ENCODE results near the gene PTCH1.

PTCH1 gene

GRCh38 chr9:95449016-95449415, 67.8 kb downstream of the PTCH1 start:
- no peak overlapping the region for H3K4me3 Mint-ChIP-seq
- no peak overlapping the region for H3K27ac Mint-ChIP-seq
- no peaks in the 10 kb centered on the region for H3K9me3 Mint-ChIP-seq
- no peaks in the 10 kb centered on the region for H3K27me3 Mint-ChIP-seq
- peaks cover 3% of the 10 kb centered on the region for H3K4me1 Mint-ChIP-seq
- H3K36me3 Mint-ChIP-seq: peaks cover 12% of the 10 kb centered on the region

- Mint-ChIP-seq H3K4me1 (peaks cover 3% of the 10 kb centered on the region), H3K27me3 (no peaks in the 10 kb centered on the region), H3K9me3 (no peaks in the 10 kb centered on the region), H3K36me3 (peaks cover 8% of the 10 kb centered on the region), H3K27ac (no peak overlapping the region), H3K4me3 (no peak overlapping the region)
These were observed 68.9 kb downstream of the PTCH1 start for GRCh38 chr9:95447660-95448420.

GRCh38 chr9:95446984-95447383, 69.8 kb downstream of the PTCH1 start:
- Mint-ChIP-seq H3K27me3 (no peaks in the 10 kb centered on the region), H3K4me3 (no peak overlapping the region), H3K27ac (no peak overlapping the region), H3K9me3 (no peaks in the 10 kb centered on the region), H3K4me1 (peaks cover 3% of the 10 kb centered on the region), H3K36me3 (peaks cover 4% of the 10 kb centered on the region)

- peaks cover 4% of the 10 kb centered on the region for H3K36me3 Mint-ChIP-seq
- no peak overlapping the region for H3K27ac Mint-ChIP-seq
- H3K4me1 Mint-ChIP-seq: peaks cover 3% of the 10 kb centered on the region
- no peaks in the 10 kb centered on the region for H3K9me3 Mint-ChIP-seq
- H3K4me3 Mint-ChIP-seq: no peak overlapping the region
- H3K27me3 Mint-ChIP-seq: no peaks in the 10 kb centered on the region
These were observed 70.5 kb downstream of the PTCH1 start for GRCh38 chr9:95446259-95446658.

- Mint-ChIP-seq H3K4me1 (peaks cover 3% of the 10 kb centered on the region), H3K9me3 (no peaks in the 10 kb centered on the region), H3K36me3 (peaks cover 2% of the 10 kb centered on the region), H3K27ac (no peak overlapping the region), H3K27me3 (no peaks in the 10 kb centered on the region), H3K4me3 (no peak overlapping the region)
These were observed 72.6 kb downstream of the PTCH1 start for GRCh38 chr9:95444160-95444559.

GRCh38 chr9:95443301-95443700, 73.5 kb downstream of the PTCH1 start:
- no peaks in the 10 kb centered on the region for H3K4me1 Mint-ChIP-seq
- H3K27ac Mint-ChIP-seq: no peak overlapping the region
- no peaks in the 10 kb centered on the region for H3K9me3 Mint-ChIP-seq
- no peak overlapping the region for H3K4me3 Mint-ChIP-seq
- H3K27me3 Mint-ChIP-seq: no peaks in the 10 kb centered on the region
- peaks cover 2% of the 10 kb centered on the region for H3K36me3 Mint-ChIP-seq

GRCh38 chr9:95441081-95441480, 75.7 kb downstream of the PTCH1 start:
- no peak overlapping the region for H3K4me3 Mint-ChIP-seq
- H3K4me1 Mint-ChIP-seq: no peaks in the 10 kb centered on the region
- no peak overlapping the region for H3K27ac Mint-ChIP-seq
- no peaks in the 10 kb centered on the region for H3K27me3 Mint-ChIP-seq
- H3K9me3 Mint-ChIP-seq: no peaks in the 10 kb centered on the region
- H3K36me3 Mint-ChIP-seq: no peaks in the 10 kb centered on the region

- peaks cover 1% of the 10 kb centered on the region for H3K4me1 Mint-ChIP-seq
- H3K36me3 Mint-ChIP-seq: no peaks in the 10 kb centered on the region
- H3K27ac Mint-ChIP-seq: no peak overlapping the region
- H3K27me3 Mint-ChIP-seq: no peaks in the 10 kb centered on the region
- H3K4me3 Mint-ChIP-seq: no peak overlapping the region
- no peaks in the 10 kb centered on the region for H3K9me3 Mint-ChIP-seq
These were observed 76.3 kb downstream of the PTCH1 start for GRCh38 chr9:95440447-95440846.

GRCh38 chr9:95438561-95439357, 78.0 kb downstream of the PTCH1 start:
- Mint-ChIP-seq H3K4me1 (peaks cover 10% of the 10 kb centered on the region), H3K4me3 (no peak overlapping the region), H3K36me3 (no peaks in the 10 kb centered on the region)

GRCh38 chr9:95437559-95437958, 79.2 kb downstream of the PTCH1 start:
- no peaks in the 10 kb centered on the region for H3K9me3 Mint-ChIP-seq
- no peaks in the 10 kb centered on the region for H3K36me3 Mint-ChIP-seq
- H3K27me3 Mint-ChIP-seq: no peaks in the 10 kb centered on the region
- peaks cover 10% of the 10 kb centered on the region for H3K4me1 Mint-ChIP-seq
- no peak overlapping the region for H3K4me3 Mint-ChIP-seq
- no peak overlapping the region for H3K27ac Mint-ChIP-seq

More at GRCh38 chr9:95438561-95439357, 78.0 kb downstream of the PTCH1 start:
- H3K27me3 Mint-ChIP-seq: no peaks in the 10 kb centered on the region
- H3K27ac Mint-ChIP-seq: no peak overlapping the region
- H3K9me3 Mint-ChIP-seq: no peaks in the 10 kb centered on the region

- H3K4me3 Mint-ChIP-seq: no peak overlapping the region
- H3K27ac Mint-ChIP-seq: no peak overlapping the region
These were observed 80.4 kb downstream of the PTCH1 start for GRCh38 chr9:95436416-95436815.

GRCh38 chr9:95435074-95435728, 81.6 kb downstream of the PTCH1 start:
- Mint-ChIP-seq H3K27ac (no peak overlapping the region), H3K9me3 (no peaks in the 10 kb centered on the region), H3K4me1 (peaks cover 10% of the 10 kb centered on the region), H3K27me3 (no peaks in the 10 kb centered on the region), H3K4me3 (no peak overlapping the region), H3K36me3 (no peaks in the 10 kb centered on the region)

More at GRCh38 chr9:95436416-95436815, 80.4 kb downstream of the PTCH1 start:
- H3K9me3 Mint-ChIP-seq: no peaks in the 10 kb centered on the region
- no peaks in the 10 kb centered on the region for H3K36me3 Mint-ChIP-seq
- H3K27me3 Mint-ChIP-seq: no peaks in the 10 kb centered on the region
- peaks cover 10% of the 10 kb centered on the region for H3K4me1 Mint-ChIP-seq

GRCh38 chr9:95434116-95435073, 82.4 kb downstream of the PTCH1 start:
- Mint-ChIP-seq H3K4me1 (peaks cover 10% of the 10 kb centered on the region), H3K27me3 (no peaks in the 10 kb centered on the region), H3K36me3 (peaks cover 2% of the 10 kb centered on the region), H3K4me3 (no peak overlapping the region), H3K9me3 (no peaks in the 10 kb centered on the region), H3K27ac (no peak overlapping the region)

- peaks cover 2% of the 10 kb centered on the region for H3K36me3 Mint-ChIP-seq
- H3K27ac Mint-ChIP-seq: no peak overlapping the region
- peaks cover 10% of the 10 kb centered on the region for H3K4me1 Mint-ChIP-seq
These were observed 83.5 kb downstream of the PTCH1 start for GRCh38 chr9:95433096-95433819.

More at GRCh38 chr9:95433096-95433819, 83.5 kb downstream of the PTCH1 start:
- no peaks in the 10 kb centered on the region for H3K9me3 Mint-ChIP-seq
- no peak overlapping the region for H3K4me3 Mint-ChIP-seq
- no peaks in the 10 kb centered on the region for H3K27me3 Mint-ChIP-seq

Measured in activated naive CD4-positive, alpha-beta T cell treated with anti-CD3 and anti-CD28 coated beads, Interleukin-2, amount 50 U/mL, for 24 hours (primary cell).